ENCODE data around the gene MSX2. TPM values are rescaled to one million over a fixed set of nuclear protein-coding genes. Genes with fewer than 3 reads are reported as not detected.

MSX2 gene
- total RNA-seq, 1 donor from 2014 or later, result 1.3 TPM

DNA sequence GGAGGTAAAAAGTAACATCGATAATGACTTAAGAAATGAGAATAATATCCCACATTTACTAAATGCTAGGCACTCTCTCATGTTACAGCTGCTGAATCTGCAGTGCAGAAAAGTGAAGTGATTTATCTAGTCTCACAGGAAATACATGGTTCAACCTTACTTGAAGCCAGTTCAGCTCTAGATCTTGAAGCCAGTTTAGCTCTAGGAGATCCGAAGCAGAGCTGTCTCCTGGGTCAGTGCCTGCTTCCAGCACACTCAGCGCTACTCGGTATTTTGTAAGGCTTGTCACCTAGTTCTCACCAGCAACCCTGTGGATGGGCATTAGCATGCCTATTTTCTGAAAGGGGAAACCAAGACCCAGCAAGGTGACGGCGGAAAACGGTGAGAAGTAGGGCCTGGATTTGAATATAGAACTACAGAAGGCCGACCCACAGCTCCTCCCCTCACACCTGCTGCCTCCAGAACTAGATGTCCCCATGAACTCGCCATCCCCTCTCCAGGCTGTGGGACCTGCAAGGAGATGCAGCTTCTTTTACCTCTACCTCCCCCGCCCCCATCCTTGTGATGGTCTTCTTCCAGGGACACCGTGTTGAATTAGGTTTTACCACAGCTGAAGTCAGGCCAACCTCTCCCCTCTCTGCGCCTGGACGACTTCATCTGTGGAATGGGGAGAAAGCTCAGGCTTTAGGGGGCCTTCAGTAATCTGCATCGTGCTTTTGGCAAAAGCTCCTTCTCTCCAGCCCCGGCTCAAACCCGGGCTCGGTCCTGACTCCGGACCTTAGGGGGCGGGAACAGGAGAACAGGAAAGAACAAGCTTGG, 4.4 kb upstream of the MSX2 start:
- H3K36me3 ChIP-seq (ENCODE audit: control insufficient read depth, insufficient read depth, low read length), result no peaks in the 10 kb centered on the region
- no peak overlapping the region for H3K4me3 ChIP-seq (ENCODE audit: low read depth, low read length)
- peaks cover 66% of the 10 kb centered on the region for H3K27me3 ChIP-seq (ENCODE audit: control insufficient read depth, insufficient read depth, low read length)
- no peak for DNase-seq (ENCODE audit: low read depth)
- TF ChIP-seq, protein P1, sequence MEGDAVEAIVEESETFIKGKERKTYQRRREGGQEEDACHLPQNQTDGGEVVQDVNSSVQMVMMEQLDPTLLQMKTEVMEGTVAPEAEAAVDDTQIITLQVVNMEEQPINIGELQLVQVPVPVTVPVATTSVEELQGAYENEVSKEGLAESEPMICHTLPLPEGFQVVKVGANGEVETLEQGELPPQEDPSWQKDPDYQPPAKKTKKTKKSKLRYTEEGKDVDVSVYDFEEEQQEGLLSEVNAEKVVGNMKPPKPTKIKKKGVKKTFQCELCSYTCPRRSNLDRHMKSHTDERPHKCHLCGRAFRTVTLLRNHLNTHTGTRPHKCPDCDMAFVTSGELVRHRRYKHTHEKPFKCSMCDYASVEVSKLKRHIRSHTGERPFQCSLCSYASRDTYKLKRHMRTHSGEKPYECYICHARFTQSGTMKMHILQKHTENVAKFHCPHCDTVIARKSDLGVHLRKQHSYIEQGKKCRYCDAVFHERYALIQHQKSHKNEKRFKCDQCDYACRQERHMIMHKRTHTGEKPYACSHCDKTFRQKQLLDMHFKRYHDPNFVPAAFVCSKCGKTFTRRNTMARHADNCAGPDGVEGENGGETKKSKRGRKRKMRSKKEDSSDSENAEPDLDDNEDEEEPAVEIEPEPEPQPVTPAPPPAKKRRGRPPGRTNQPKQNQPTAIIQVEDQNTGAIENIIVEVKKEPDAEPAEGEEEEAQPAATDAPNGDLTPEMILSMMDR (IDR thresholded peaks at IDR 0.05; ENCODE audit: insufficient read depth, low read length, poor library complexity, severe bottlenecking), result no peak

- TF ChIP-seq, protein P1 (IDR thresholded peaks at IDR 0.05; ENCODE audit: insufficient read depth, low read length, poor library complexity, severe bottlenecking), result no peak
- H3K36me3 ChIP-seq (ENCODE audit: control insufficient read depth, insufficient read depth, low read length), result no peaks in the 10 kb centered on the region
- peaks cover 75% of the 10 kb centered on the region for H3K27me3 ChIP-seq (ENCODE audit: control insufficient read depth, insufficient read depth, low read length)
- H3K4me3 ChIP-seq (ENCODE audit: low read depth, low read length), result no peak overlapping the region
- no peak for DNase-seq (ENCODE audit: low read depth)
These were observed 3.5 kb upstream of the MSX2 start for GRCh38 chr5:174720612-174721529.

GRCh38 chr5:174721530-174722432, 2.6 kb upstream of the MSX2 start:
- DNase-seq (ENCODE audit: low read depth), result no peak
- peaks cover 82% of the 10 kb centered on the region for H3K27me3 ChIP-seq (ENCODE audit: control insufficient read depth, insufficient read depth, low read length)
- TF ChIP-seq, protein P1 (IDR thresholded peaks at IDR 0.05; ENCODE audit: insufficient read depth, low read length, poor library complexity, severe bottlenecking), result no peak
- no peaks in the 10 kb centered on the region for H3K36me3 ChIP-seq (ENCODE audit: control insufficient read depth, insufficient read depth, low read length)
- H3K4me3 ChIP-seq (ENCODE audit: low read depth, low read length), result no peak overlapping the region

- Histone ChIP-seq H3K27me3 (ENCODE audit: control insufficient read depth, insufficient read depth, low read length) (peaks cover 86% of the 10 kb centered on the region), H3K4me3 (ENCODE audit: low read depth, low read length) (no peak overlapping the region), H3K36me3 (ENCODE audit: control insufficient read depth, insufficient read depth, low read length) (no peaks in the 10 kb centered on the region)
- TF ChIP-seq, protein P1 (IDR thresholded peaks at IDR 0.05; ENCODE audit: insufficient read depth, low read length, poor library complexity, severe bottlenecking), result no peak
- no peak for DNase-seq (ENCODE audit: low read depth)
These were observed 1.9 kb upstream of the MSX2 start for GRCh38 chr5:174722500-174722899.

GRCh38 chr5:174723315-174723978, 935 bp upstream of the MSX2 start:
- Histone ChIP-seq H3K27me3 (ENCODE audit: control insufficient read depth, insufficient read depth, low read length) (peaks cover 83% of the 10 kb centered on the region), H3K4me3 (ENCODE audit: low read depth, low read length) (no peak overlapping the region), H3K36me3 (ENCODE audit: control insufficient read depth, insufficient read depth, low read length) (no peaks in the 10 kb centered on the region)
- TF ChIP-seq, protein P1 (IDR thresholded peaks at IDR 0.05; ENCODE audit: insufficient read depth, low read length, poor library complexity, severe bottlenecking), result no peak
- DNase-seq (ENCODE audit: low read depth), result no peak
